Left renal cortex interstitium (tissue), 4 donors: ENCODE results near the gene PGA4. TPM values are rescaled to one million over a fixed set of nuclear protein-coding genes. Genes with fewer than 3 reads are reported as not detected.

Experiments used
- DNase-seq, 4 donors: peaks; one replicate each; pipeline ENCODE4 v3.0.0-alpha.2; 2013; ENCODE audit warnings: low read depth in 4 of 4, low spot score in 2 of 4, missing footprints in 1 of 4
- polyA plus RNA-seq, 4 donors: library from polyadenylated mRNA; unstranded; fragments of 120-200 nt; gene quantifications; one replicate each; pipeline ENCODE4 v1.2.1, GENCODE V29; 2013; ENCODE audit not compliant: insufficient read length in 4 of 4

PGA4 gene
- polyA plus RNA-seq, 4 donors, result 0.46 to 1.1 (median 0.72) TPM

DNA sequence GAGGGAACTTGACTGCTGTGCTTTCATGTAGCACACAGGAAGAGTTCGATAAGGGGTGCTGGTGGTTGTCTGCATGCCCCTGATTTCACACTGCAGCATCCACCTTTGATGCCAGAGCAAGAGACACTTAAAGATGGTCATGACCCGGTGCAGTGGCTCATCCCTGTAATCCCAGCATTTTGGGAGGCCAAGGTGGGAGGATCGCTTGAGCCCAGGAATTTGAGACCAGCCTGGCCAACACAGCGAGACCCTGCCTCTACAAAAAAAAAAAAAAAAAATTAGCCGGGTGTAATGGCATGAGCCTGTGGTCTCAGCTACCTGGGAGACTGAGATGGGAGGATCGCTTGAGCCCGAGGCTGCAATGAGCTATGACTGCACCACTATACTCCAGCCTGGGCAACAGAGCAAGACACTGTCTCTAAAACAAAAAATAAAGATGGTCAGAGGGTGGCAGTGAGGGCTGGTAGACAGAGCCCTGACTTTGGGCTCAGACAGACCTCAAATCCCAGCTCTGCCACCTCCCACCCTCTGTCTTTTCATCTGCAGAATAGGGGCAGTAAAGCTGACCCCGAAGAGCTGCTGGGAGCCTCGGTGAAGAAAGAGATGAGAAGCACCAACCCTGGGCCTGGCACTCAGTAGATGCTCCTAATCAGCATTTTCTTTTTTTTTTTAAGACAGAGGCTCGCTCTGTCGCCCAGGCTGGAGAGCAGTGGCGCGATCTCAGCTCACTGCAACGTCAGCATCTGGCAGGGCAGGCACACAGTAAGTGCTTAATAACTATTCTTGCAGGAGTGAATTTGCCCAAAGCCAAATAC is 55.2 kb downstream of the PGA4 start:
- DNase-seq, result no peak

DNA sequence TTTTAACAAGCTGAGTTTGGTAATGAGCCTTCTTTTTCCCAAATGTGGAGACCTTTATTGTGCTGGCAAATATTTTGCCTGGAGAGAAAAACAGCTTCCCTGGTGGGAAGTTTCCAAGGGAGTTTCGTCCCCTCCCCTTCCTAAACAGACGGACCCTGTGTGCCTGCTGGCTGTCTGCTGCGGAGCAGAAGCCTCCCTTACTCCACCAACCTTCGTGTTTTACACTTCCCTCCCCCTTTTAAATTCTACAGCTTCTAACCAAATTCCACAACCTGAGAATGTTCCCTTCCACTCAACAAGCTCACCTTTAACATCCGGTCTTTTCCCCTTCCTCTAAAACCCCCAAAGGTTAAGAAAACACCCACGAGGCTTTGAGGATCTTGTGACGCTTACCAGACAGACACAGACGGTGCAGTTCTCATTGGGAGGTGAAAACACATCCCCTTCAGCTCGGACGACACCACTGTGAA is 55.9 kb downstream of the PGA4 start:
- DNase-seq, result no peak

DNA sequence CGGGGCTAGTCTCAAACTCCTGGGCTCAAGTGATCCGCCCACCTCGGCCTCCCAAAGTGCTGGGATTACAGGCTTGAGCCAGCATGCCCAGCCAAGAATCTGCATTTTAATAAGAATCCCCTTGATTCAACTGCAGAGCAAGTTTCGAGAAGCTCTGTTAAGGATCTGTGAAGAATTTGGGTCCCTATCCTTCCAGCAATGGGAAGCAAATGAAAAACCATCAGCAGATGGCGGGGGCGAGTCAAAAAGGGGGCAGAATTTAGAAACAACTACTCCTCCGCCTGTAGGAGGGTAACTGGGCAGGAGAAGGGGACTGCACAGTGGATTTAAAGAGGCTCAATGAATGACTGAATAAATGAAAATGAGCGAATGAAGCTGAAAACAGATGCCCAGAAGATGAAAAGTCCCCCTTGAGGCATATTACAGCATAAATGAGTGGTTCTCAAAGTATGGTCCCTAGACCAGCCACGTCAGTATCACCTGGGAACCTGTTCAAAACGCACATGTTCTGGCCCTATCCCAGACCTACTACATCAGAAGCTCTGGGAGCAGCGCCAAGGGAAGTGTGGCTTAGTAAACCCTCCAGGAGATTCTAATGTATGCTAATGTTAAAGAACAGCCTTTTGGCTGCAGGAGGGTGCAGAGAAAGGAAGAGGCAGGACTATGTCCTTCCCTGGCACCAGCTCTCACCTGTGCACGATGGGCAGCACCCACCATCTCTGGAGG is 58.0 kb downstream of the PGA4 start:
- no peak for DNase-seq

DNA sequence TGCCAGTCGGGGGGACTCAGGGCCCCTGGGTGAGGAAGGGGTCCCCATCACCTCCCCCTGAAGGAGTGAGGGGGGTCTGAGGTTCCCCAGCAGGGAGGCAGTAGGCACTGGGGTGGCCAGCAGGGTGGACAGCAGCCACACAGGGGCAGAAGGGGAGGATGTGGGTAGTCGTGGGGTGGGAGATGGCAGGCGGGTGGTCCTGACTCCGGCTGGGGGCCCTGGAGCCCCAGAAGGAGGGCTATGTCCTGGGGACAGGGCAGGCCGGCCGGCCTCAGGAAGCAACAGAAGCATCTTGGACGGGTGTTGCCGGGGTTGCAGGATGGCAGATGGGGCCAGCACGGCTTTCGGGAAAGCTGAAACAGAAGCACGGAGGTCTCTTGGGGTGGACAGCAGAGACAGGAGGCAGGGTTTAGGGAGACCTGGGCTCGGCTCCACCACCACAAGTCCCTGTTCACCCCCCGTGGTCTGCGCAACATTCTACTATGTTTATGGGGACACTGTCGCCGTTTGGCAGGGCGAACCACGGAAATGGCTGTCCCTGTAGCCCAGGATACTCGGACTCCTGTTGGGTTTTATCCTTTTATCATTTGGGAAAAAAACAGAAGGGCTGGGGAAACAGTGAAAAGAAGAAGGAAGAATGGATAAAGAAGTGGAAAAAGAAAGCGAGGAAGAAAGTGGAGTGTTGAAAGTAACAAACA is 58.9 kb downstream of the PGA4 start:
- DNase-seq, result no peak

Other genes starting within 250 kb of the PGA4 start
- gene CD5, start 119.9 kb upstream of the PGA4 start, polyA plus RNA-seq, result under 1 TPM; 0.05 to 0.20 (median 0.12) TPM
- gene VPS37C, start 60.9 kb upstream of the PGA4 start, polyA plus RNA-seq, result 10 to 100 TPM; 15.6 to 22.2 (median 20.9) TPM
- under 1 TPM in 2 of 4 donors, not detected in 2; 0.12 to 0.43 TPM for gene PGA3, start 18.8 kb upstream of the PGA4 start, polyA plus RNA-seq
- under 1 TPM in 2 of 4 donors, not detected in 2; 0.19 to 0.53 TPM for gene PGA5, start 18.8 kb downstream of the PGA4 start, polyA plus RNA-seq
- 1 to 10 TPM; 1.5 to 4.0 (median 2.9) TPM for gene VWCE, start 73.0 kb downstream of the PGA4 start, polyA plus RNA-seq
- 100 to 1,000 TPM; 212 to 240 (median 219) TPM for gene DDB1, start 110.8 kb downstream of the PGA4 start, polyA plus RNA-seq
- gene TKFC, start 110.9 kb downstream of the PGA4 start, polyA plus RNA-seq, result 10 to 100 TPM; 47.2 to 67.9 (median 58.9) TPM
- 10 to 100 TPM; 23.9 to 33.4 (median 30.2) TPM for gene CYB561A3, start 139.5 kb downstream of the PGA4 start, polyA plus RNA-seq
- 10 to 100 TPM; 38.0 to 57.9 (median 51.0) TPM for gene TMEM138, start 140.0 kb downstream of the PGA4 start, polyA plus RNA-seq
- 10 to 100 TPM; 29.3 to 35.5 (median 31.9) TPM for gene TMEM216, start 170.2 kb downstream of the PGA4 start, polyA plus RNA-seq
- 100 to 1,000 TPM in 2 of 4 donors, 10 to 100 TPM in 2; 82.4 to 135 (median 111) TPM for gene CPSF7, start 207.6 kb downstream of the PGA4 start, polyA plus RNA-seq
- 10 to 100 TPM; 39.8 to 49.7 (median 46.4) TPM for gene SDHAF2, start 207.8 kb downstream of the PGA4 start, polyA plus RNA-seq